ENCODE measurements around the gene SLC25A4. TPM values are rescaled to one million over a fixed set of nuclear protein-coding genes. Genes with fewer than 3 reads are reported as not detected.

Gene SLC25A4
- total and polyA plus RNA-seq, 2 of the 13 experiments (the other 11 are each of a cell fraction or from before 2014, with no cell fraction given): 30.3 to 42.1 TPM

- TF ChIP-seq ZNF382 (CRISPR knock-in tag; IDR thresholded peaks at IDR 0.05; ENCODE audit: borderline replicate concordance): no peak
- TF ChIP-seq DBP (CRISPR knock-in tag; IDR thresholded peaks at IDR 0.05; ENCODE audit: not compliant biosample characterization): peak; percentile 57
- peak; percentile 66; the same call in 1 of the 2 replicates for TF ChIP-seq HDAC2 (CRISPR knock-in tag; IDR thresholded peaks at IDR 0.05)
- peak; percentile 78; the same call in 1 of the 2 replicates for TF ChIP-seq ETV6 (CRISPR knock-in tag; conservative IDR thresholded peaks at IDR 0.05)
- peak; percentile 93 for TF ChIP-seq ZNF687 (CRISPR knock-in tag; IDR thresholded peaks at IDR 0.05)
- no peak for TF ChIP-seq ZNF530 (CRISPR knock-in tag; IDR thresholded peaks at IDR 0.05; ENCODE audit: low read depth)
- TF ChIP-seq RELA (CRISPR knock-in tag; IDR thresholded peaks at IDR 0.05): no peak
- no peak for TF ChIP-seq NFIB (CRISPR knock-in tag; IDR thresholded peaks at IDR 0.05; ENCODE audit: borderline replicate concordance)
- TF ChIP-seq RARA (CRISPR knock-in tag; IDR thresholded peaks at IDR 0.05): peak; percentile 41; the same call in 1 of the 2 replicates
- no peak for TF ChIP-seq ARID2 (CRISPR knock-in tag; IDR thresholded peaks at IDR 0.05; ENCODE audit: borderline replicate concordance)
- peak; percentile 90; the same call in 1 of the 2 replicates for TF ChIP-seq TBP (CRISPR knock-in tag; IDR thresholded peaks at IDR 0.05)
- TF ChIP-seq ZNF354B (CRISPR knock-in tag; IDR thresholded peaks at IDR 0.05): no peak
- 0 out of 2 replicates have a peak, but pooled peaks have one; percentile 19 for TF ChIP-seq BHLHE40 (IDR thresholded peaks at IDR 0.05; ENCODE audit: low read length)
- TF ChIP-seq PREB (CRISPR knock-in tag; IDR thresholded peaks at IDR 0.05): peak; percentile 70; the same call in 1 of the 2 replicates
- no peak for TF ChIP-seq BCLAF1 (IDR thresholded peaks at IDR 0.05)
- TF ChIP-seq, protein P1, sequence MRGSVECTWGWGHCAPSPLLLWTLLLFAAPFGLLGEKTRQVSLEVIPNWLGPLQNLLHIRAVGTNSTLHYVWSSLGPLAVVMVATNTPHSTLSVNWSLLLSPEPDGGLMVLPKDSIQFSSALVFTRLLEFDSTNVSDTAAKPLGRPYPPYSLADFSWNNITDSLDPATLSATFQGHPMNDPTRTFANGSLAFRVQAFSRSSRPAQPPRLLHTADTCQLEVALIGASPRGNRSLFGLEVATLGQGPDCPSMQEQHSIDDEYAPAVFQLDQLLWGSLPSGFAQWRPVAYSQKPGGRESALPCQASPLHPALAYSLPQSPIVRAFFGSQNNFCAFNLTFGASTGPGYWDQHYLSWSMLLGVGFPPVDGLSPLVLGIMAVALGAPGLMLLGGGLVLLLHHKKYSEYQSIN (CRISPR knock-in tag; IDR thresholded peaks at IDR 0.05; ENCODE audit: borderline replicate concordance): no peak
- TF ChIP-seq ZNF143 (CRISPR knock-in tag; IDR thresholded peaks at IDR 0.05): no peak
- peak; percentile 54; the same call in 1 of the 2 replicates for TF ChIP-seq ZNF772 (CRISPR knock-in tag; IDR thresholded peaks at IDR 0.05)
Observed at GRCh38 chr4:185142912-185143600, at the start of gene SLC25A4 (continued).
